Esophagus muscularis mucosa (tissue), 4 donors: Measurements from ENCODE around the gene AQP2.

Source experiments
- EP300 ChIP-seq: sonication (generic); formaldehyde crosslinking; IDR thresholded peaks from one replicate; pipeline ENCODE4 v1.6.1; 2017; ENCODE audit warnings: antibody characterized with exemption
- POLR2A ChIP-seq: fragments of 450-650 bp; IDR thresholded peaks from one replicate; pipeline ENCODE4 v1.6.1; 2017; ENCODE audit warnings: antibody characterized with exemption, moderate library complexity, mild to moderate bottlenecking, low read depth
- TF ChIP-seq, protein P1 (sequence below), 3 experiments: fragments of 200-600 bp in 2 of 3; fragments of 450-650 bp in 1 of 3; sonication (generic) in 2 of 3; IDR thresholded peaks; one replicate each; pipeline ENCODE4 v1.5.1; 2017 to 2019; ENCODE audit warnings: antibody characterized with exemption in 3 of 3, mild to moderate bottlenecking in 2 of 3, moderate library complexity in 1 of 3

DNA sequence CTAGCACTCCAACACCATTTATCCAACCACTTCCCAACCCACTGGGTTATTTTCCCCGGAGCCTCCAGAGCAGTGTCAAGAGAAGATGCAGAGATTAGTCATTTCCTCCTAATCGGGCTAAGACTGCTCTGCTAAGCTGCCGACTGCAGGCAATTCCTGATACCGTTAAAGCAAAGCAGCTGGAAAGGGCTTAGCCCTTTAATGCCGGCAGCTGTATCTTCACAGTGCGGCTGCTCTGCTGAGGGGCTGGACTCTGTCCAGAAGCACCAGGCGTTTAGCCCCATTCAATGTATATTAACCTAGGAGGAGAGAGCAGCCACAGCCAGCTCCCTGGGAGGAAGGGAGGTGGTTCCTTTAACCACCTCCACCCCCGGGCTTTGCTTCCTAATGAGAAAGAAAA, 33.4 kb downstream of the AQP2 start:
- TF ChIP-seq POLR2A (no peak), EP300 (no peak)
- TF ChIP-seq, protein P1, sequence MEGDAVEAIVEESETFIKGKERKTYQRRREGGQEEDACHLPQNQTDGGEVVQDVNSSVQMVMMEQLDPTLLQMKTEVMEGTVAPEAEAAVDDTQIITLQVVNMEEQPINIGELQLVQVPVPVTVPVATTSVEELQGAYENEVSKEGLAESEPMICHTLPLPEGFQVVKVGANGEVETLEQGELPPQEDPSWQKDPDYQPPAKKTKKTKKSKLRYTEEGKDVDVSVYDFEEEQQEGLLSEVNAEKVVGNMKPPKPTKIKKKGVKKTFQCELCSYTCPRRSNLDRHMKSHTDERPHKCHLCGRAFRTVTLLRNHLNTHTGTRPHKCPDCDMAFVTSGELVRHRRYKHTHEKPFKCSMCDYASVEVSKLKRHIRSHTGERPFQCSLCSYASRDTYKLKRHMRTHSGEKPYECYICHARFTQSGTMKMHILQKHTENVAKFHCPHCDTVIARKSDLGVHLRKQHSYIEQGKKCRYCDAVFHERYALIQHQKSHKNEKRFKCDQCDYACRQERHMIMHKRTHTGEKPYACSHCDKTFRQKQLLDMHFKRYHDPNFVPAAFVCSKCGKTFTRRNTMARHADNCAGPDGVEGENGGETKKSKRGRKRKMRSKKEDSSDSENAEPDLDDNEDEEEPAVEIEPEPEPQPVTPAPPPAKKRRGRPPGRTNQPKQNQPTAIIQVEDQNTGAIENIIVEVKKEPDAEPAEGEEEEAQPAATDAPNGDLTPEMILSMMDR (IDR thresholded peaks at IDR 0.05) = no peak
